K562 (cell line): Measurements from ENCODE around the gene TRIM26. TPM values are rescaled to one million over a fixed set of nuclear protein-coding genes. Genes with fewer than 3 reads are reported as not detected.

Experiments used
- ATF1 ChIP-seq, 2 experiments: fragments of 450-650 bp in 1 of 2; IDR thresholded peaks; 2 replicates each; pipeline ENCODE4 v1.6.1; 2016; ENCODE audit warnings: missing compliant biosample characterization in 1 of 2, missing genetic modification characterization in 1 of 2
- ETV1 ChIP-seq: fragments of 450-650 bp; conservative IDR thresholded peaks from 2 replicates; pipeline ENCODE4 v1.6.1; 2016; ENCODE audit warnings: missing genetic modification characterization, control low read depth, low read depth, missing compliant biosample characterization
- ETV6 ChIP-seq, 3 experiments: fragments of 150-350 bp in 1 of 3; sonication (generic) in 1 of 3; formaldehyde crosslinking in 1 of 3; IDR thresholded peaks; 2 replicates each; pipeline versions ENCODE4 v1.6.1 to v1.8.0; 2014 to 2022; ENCODE audit warnings: borderline replicate concordance in 2 of 3, low read depth in 2 of 3, antibody characterized with exemption in 1 of 3, low read length in 1 of 3, mild to moderate bottlenecking in 1 of 3, missing genetic modification reagents in 1 of 3
- GTF2F1 ChIP-seq: IDR thresholded peaks from 2 replicates; pipeline ENCODE4 v1.6.1; 2011; ENCODE audit warnings: low read depth, low read length, improper control_type of control experiment
- HES1 ChIP-seq: fragments of 450-650 bp; IDR thresholded peaks from 2 replicates; pipeline ENCODE4 v1.6.1; 2016; ENCODE audit warnings: low read depth, mild to moderate bottlenecking, moderate library complexity
- HMG20B ChIP-seq: fragments of 250-450 bp; sonication (Bioruptor Pico); IDR thresholded peaks from 2 replicates; pipeline ENCODE4 v1.5.0; 2021; ENCODE audit warnings: mild to moderate bottlenecking
- IFI16 ChIP-seq: fragments of 250-450 bp; sonication (Bioruptor Pico); IDR thresholded peaks from 2 replicates; pipeline ENCODE4 v2.1.2; 2022; ENCODE audit warnings: mild to moderate bottlenecking, inconsistent platforms
- KDM1A ChIP-seq, 2 experiments: fragments of 450-650 bp; IDR thresholded peaks; 2 replicates each; pipeline ENCODE4 v1.6.1; 2016; ENCODE audit warnings: mild to moderate bottlenecking in 2 of 2
- KLF1 ChIP-seq: fragments of 450-650 bp; IDR thresholded peaks from 2 replicates; pipeline ENCODE4 v1.6.1; 2016; ENCODE audit warnings: missing genetic modification characterization, missing compliant biosample characterization
- KLF16 ChIP-seq: IDR thresholded peaks from 2 replicates; pipeline ENCODE4 v1.6.1; 2016; ENCODE audit warnings: antibody characterized with exemption
- MYC ChIP-seq, 2 experiments: fragments of 250-450 bp in 1 of 2; sonication (Bioruptor Pico) in 1 of 2; IDR thresholded peaks; 2 replicates each; pipeline versions ENCODE4 v1.5.1 to v1.6.1; 2012 to 2021; ENCODE audit warnings: low read depth in 2 of 2, borderline replicate concordance in 1 of 2, improper control_type of control experiment in 1 of 2, low read length in 1 of 2, mild to moderate bottlenecking in 1 of 2, moderate library complexity in 1 of 2
- NCOR1 ChIP-seq: fragments of 450-650 bp; IDR thresholded peaks from 2 replicates; pipeline ENCODE4 v1.6.1; 2016; ENCODE audit warnings: mild to moderate bottlenecking, moderate library complexity
- RNF2 ChIP-seq: sonication (generic); IDR thresholded peaks from 2 replicates; pipeline ENCODE4 v1.6.1; 2016
- TAF1 ChIP-seq: IDR thresholded peaks from 2 replicates; pipeline ENCODE4 v1.6.1; 2011; ENCODE audit warnings: mild to moderate bottlenecking, low read length, moderate library complexity; ENCODE audit not compliant: insufficient read depth, control insufficient read depth, severe bottlenecking; ENCODE audit errors: extremely low read depth
- TCF3 ChIP-seq: sonication (generic); formaldehyde crosslinking; IDR thresholded peaks from 2 replicates; pipeline ENCODE4 v1.4.0; 2020; ENCODE audit warnings: mild to moderate bottlenecking, missing genetic modification reagents
- ZFPM2 ChIP-seq: fragments of 250-450 bp; sonication (Bioruptor Pico); IDR thresholded peaks from 2 replicates; pipeline ENCODE4 v1.5.1; 2022; ENCODE audit warnings: mild to moderate bottlenecking
- ZNF174 ChIP-seq: fragments of 250-450 bp; sonication (Bioruptor Pico); IDR thresholded peaks from 2 replicates; pipeline ENCODE4 v1.4.0; 2020; ENCODE audit warnings: mild to moderate bottlenecking
- ZNF212 ChIP-seq: fragments of 450-650 bp; formaldehyde crosslinking; IDR thresholded peaks from 2 replicates; pipeline ENCODE4 v1.4.0; 2020; ENCODE audit warnings: mild to moderate bottlenecking
- ZNF263 ChIP-seq: sonication (generic); formaldehyde crosslinking; IDR thresholded peaks from 2 replicates; pipeline ENCODE4 v1.8.0; 2022; ENCODE audit warnings: mild to moderate bottlenecking, missing genetic modification reagents, borderline replicate concordance
- ZNF316 ChIP-seq: fragments of 450-650 bp; IDR thresholded peaks from 2 replicates; pipeline ENCODE4 v1.6.1; 2016
- ZNF584 ChIP-seq: fragments of 200-800 bp; sonication (Bioruptor generic); IDR thresholded peaks from 2 replicates; pipeline ENCODE4 v1.6.1; 2016; ENCODE audit warnings: low read depth, mild to moderate bottlenecking, missing genetic modification characterization, missing compliant biosample characterization
- polyA plus RNA-seq, 8 experiments: library from polyadenylated mRNA; depleted of rRNA in 4 of 8; stranded (reverse) in 5 of 8; unstranded in 3 of 8; fragments of >200 nt; fragmentation: Nextera tagmentation in 2 of 8; fragmentation: Illumina TruSeq in 1 of 8; extraction: Ambion mirVana in 2 of 8; extraction: Trizol in 1 of 8; gene quantifications; 2 replicates each; pipeline versions ENCODE4 v1.2.1 to v1.2.3, GENCODE V29; 2011 to 2014; ENCODE audit warnings: inconsistent platforms in 1 of 8, missing spikeins in 1 of 8
- total RNA-seq, 7 experiments: library from RNA; depleted of rRNA in 6 of 7; stranded (reverse); fragments of >200 nt in 6 of 7; fragmentation: Illumina TruSeq in 2 of 7; extraction: Trizol in 2 of 7; gene quantifications; 2 replicates each; pipeline versions ENCODE4 v1.2.1 to v1.2.3, GENCODE V29; 2011 to 2021; ENCODE audit warnings: low replicate concordance in 1 of 7
- TF ChIP-seq, protein P1 (sequence below): fragments of 450-650 bp; formaldehyde crosslinking; IDR thresholded peaks from 2 replicates; pipeline ENCODE4 v1.4.0; 2020; ENCODE audit warnings: mild to moderate bottlenecking, moderate library complexity
- TF ChIP-seq, protein P2 (sequence below): fragments of 200-800 bp; sonication (Bioruptor generic); IDR thresholded peaks from 2 replicates; pipeline ENCODE4 v1.6.1; 2017; ENCODE audit warnings: missing genetic modification characterization, missing compliant biosample characterization
- TF ChIP-seq, protein P3 (sequence below): fragments of 250-450 bp; sonication (Bioruptor Pico); IDR thresholded peaks from 2 replicates; pipeline ENCODE4 v1.6.1; 2021; ENCODE audit warnings: mild to moderate bottlenecking
- TF ChIP-seq, protein P4 (sequence below): sonication (generic); IDR thresholded peaks from 2 replicates; pipeline ENCODE4 v1.6.1; 2016

TRIM26 gene
- total and polyA plus RNA-seq, 9 of the 15 experiments (the other 6 are each of a cell fraction or from before 2014, with no cell fraction given): 0.80 to 5.0 (median 2.8) TPM

DNA sequence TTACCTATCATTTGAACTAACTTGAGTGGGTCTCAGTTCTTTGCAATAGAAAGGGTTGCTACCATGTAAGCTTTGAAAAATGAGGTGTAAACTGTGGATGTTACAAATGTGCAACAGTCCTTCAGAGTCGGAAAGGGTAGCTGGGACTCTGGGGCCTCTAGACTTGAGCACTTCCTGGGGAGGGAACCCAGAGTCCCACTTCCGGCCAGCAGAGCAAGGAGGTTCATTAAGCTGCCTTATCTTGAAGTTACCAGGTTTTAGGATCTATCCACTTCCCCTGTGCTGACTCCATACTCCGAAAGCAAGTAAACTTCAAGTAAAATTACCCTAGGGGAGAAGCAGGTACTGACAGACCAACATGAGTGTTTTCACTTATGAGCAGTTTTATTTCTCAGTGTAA is 61.6 kb downstream of the TRIM26 start (continued):
- TF ChIP-seq ZFPM2 (CRISPR knock-in tag) (no peak), ZNF174 (CRISPR knock-in tag) (no peak), KDM1A (IDR thresholded peaks at IDR 0.05) (no peak), KLF16 (no peak; the same call in 1 of the 2 replicates), NCOR1 (no peak), IFI16 (CRISPR knock-in tag) (no peak), KLF1 (tag) (no peak), MYC (IDR thresholded peaks at IDR 0.05; ENCODE audit: low read depth, low read length) (no peak), MYC (CRISPR knock-in tag; IDR thresholded peaks at IDR 0.05; ENCODE audit: borderline replicate concordance, low read depth) (no peak), ZNF584 (no peak), ZNF316 (no peak), GTF2F1 (no peak), ATF1 (CRISPR knock-in tag; IDR thresholded peaks at IDR 0.05) (no peak), ATF1 (tag; IDR thresholded peaks at IDR 0.05) (no peak), ETV1 (tag) (peak; percentile 89), ZNF263 (CRISPR knock-in tag) (no peak), TCF3 (no peak), ETV6 (IDR thresholded peaks at IDR 0.05; ENCODE audit: borderline replicate concordance in 1 of 2, low read depth in 2 of 2, low read length in 1 of 2) (peak in 1 of 2 experiments; percentile 42; a peak in 1 of 4 replicates), ETV6 (CRISPR knock-in tag; IDR thresholded peaks at IDR 0.05; ENCODE audit: borderline replicate concordance) (no peak), HMG20B (CRISPR knock-in tag) (no peak), HES1 (no peak), RNF2 (no peak), ZNF212 (CRISPR knock-in tag) (no peak), TAF1 (no peak)
- TF ChIP-seq, protein P1, sequence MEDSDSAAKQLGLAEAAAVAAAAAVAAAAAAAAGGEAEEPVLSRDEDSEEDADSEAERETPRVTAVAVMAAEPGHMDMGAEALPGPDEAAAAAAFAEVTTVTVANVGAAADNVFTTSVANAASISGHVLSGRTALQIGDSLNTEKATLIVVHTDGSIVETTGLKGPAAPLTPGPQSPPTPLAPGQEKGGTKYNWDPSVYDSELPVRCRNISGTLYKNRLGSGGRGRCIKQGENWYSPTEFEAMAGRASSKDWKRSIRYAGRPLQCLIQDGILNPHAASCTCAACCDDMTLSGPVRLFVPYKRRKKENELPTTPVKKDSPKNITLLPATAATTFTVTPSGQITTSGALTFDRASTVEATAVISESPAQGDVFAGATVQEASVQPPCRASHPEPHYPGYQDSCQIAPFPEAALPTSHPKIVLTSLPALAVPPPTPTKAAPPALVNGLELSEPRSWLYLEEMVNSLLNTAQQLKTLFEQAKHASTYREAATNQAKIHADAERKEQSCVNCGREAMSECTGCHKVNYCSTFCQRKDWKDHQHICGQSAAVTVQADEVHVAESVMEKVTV (CRISPR knock-in tag): no peak
- TF ChIP-seq, protein P2, sequence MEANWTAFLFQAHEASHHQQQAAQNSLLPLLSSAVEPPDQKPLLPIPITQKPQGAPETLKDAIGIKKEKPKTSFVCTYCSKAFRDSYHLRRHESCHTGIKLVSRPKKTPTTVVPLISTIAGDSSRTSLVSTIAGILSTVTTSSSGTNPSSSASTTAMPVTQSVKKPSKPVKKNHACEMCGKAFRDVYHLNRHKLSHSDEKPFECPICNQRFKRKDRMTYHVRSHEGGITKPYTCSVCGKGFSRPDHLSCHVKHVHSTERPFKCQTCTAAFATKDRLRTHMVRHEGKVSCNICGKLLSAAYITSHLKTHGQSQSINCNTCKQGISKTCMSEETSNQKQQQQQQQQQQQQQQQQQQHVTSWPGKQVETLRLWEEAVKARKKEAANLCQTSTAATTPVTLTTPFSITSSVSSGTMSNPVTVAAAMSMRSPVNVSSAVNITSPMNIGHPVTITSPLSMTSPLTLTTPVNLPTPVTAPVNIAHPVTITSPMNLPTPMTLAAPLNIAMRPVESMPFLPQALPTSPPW: peak; percentile 20; the same call in 1 of the 2 replicates
- TF ChIP-seq, protein P3, sequence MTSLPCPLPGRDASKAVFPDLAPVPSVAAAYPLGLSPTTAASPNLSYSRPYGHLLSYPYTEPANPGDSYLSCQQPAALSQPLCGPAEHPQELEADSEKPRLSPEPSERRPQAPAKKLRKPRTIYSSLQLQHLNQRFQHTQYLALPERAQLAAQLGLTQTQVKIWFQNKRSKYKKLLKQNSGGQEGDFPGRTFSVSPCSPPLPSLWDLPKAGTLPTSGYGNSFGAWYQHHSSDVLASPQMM (CRISPR knock-in tag): no peak
- TF ChIP-seq, protein P4, sequence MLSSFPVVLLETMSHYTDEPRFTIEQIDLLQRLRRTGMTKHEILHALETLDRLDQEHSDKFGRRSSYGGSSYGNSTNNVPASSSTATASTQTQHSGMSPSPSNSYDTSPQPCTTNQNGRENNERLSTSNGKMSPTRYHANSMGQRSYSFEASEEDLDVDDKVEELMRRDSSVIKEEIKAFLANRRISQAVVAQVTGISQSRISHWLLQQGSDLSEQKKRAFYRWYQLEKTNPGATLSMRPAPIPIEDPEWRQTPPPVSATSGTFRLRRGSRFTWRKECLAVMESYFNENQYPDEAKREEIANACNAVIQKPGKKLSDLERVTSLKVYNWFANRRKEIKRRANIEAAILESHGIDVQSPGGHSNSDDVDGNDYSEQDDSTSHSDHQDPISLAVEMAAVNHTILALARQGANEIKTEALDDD: 0 out of 2 replicates have a peak, but pooled peaks have one; percentile 40
